Measurements from ENCODE around the gene GPC3.

DNA sequence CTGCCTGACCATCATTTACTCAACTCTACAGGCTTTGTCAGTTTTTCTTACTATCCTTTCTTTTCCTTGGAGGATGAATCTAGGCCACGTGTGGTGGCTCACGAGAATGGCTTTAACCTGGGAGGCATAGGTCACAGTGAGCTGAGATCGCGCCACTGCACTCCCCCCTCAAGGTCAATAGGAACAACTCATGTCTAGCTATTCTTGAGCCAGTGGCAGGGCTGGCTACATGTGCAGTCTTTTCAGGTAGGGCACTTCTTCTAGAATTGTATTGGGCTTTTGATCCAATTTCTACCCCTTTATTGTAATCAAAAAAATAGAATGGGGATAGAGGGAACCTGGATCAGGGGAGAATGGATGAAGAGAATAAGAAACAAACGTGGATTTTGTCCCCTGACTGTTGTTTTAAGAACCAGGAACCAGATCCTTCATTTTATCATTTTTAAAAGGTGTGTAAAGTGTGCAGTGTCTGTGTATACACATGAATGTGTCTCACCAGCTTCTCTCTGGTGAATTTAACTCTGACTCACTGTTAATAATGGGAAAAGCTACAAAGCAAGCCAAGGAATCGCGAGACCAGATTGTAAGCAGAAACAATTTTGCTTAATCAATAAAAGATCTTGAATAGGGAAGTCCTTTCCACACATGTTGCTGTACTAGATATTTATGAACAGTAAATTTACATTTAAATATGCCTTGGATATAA is 286.2 kb downstream of the GPC3 start:
- no peak for TF ChIP-seq POLR2AphosphoS5 (IDR thresholded peaks at IDR 0.05)
- TF ChIP-seq, protein P1, sequence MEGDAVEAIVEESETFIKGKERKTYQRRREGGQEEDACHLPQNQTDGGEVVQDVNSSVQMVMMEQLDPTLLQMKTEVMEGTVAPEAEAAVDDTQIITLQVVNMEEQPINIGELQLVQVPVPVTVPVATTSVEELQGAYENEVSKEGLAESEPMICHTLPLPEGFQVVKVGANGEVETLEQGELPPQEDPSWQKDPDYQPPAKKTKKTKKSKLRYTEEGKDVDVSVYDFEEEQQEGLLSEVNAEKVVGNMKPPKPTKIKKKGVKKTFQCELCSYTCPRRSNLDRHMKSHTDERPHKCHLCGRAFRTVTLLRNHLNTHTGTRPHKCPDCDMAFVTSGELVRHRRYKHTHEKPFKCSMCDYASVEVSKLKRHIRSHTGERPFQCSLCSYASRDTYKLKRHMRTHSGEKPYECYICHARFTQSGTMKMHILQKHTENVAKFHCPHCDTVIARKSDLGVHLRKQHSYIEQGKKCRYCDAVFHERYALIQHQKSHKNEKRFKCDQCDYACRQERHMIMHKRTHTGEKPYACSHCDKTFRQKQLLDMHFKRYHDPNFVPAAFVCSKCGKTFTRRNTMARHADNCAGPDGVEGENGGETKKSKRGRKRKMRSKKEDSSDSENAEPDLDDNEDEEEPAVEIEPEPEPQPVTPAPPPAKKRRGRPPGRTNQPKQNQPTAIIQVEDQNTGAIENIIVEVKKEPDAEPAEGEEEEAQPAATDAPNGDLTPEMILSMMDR (IDR thresholded peaks at IDR 0.05): no peak
- TF ChIP-seq POLR2A (IDR thresholded peaks at IDR 0.05): no peak
- no peak for TF ChIP-seq EP300 (IDR thresholded peaks at IDR 0.05; ENCODE audit: low read depth)
